HG03045 (cell line): ENCODE measurements around the gene RAPGEF2.

Experiments
- ATAC-seq: cut with Tn5 transposase; IDR thresholded peaks from one replicate; pipeline ENCODE4 v1.9.1; 2021; ENCODE audit warnings: mild to moderate bottlenecking, moderate library complexity; ENCODE audit not compliant: unreplicated experiment

RAPGEF2 gene

DNA sequence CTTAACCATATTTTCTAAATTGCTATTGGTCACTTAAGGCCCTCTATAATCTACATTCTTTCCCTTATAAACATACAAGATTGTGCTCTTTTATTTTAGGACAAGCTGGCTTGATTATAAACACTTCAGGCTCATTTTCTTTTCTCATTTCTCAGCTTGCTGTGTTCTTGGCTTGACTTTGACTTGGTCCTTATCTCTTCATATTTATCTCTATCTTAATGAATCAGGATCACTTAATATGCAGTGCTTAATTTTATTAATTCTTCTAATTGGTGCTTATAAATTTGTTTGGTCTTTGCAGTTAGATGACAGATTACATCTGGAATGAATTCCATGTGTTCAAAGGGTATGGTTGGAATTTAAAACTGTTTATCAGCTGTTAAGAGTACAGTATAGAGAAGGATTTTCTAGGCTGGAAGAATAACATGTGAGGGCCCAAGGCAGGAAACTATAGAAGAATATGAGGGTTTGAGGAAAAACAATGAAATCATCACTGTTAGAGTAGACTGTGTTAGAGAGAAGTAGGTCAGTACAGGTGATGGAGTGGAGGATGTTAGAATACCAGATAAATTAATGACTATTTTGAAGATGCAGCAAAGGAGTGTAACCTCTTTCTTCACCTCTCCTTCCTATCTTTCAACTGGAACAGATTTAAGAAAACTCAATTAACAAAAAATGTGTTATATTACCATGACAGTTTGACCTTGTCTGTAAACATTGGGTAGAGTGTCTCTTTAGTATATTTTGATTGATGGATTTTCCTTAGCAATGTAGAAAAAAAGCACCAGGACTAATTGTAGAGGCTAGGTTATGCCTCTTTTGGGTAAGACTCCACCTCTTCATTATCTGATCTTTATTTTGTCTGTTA lies 169.6 kb downstream of the RAPGEF2 start:
- no peak for ATAC-seq

DNA sequence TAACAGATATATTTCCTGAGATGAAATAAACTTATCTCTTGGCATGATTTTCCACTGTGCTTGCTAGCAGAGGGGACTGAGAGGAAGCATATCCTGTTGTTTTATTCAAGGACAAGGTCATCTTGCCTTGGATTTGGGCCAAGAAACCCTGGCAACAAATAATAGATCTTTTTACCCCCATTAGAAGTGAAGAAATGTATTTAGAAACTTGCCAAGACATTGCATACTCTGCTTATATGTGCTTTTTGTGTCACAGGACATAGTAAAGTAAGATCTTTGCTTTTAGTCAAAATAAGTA lies 170.2 kb downstream of the RAPGEF2 start:
- no peak for ATAC-seq

DNA sequence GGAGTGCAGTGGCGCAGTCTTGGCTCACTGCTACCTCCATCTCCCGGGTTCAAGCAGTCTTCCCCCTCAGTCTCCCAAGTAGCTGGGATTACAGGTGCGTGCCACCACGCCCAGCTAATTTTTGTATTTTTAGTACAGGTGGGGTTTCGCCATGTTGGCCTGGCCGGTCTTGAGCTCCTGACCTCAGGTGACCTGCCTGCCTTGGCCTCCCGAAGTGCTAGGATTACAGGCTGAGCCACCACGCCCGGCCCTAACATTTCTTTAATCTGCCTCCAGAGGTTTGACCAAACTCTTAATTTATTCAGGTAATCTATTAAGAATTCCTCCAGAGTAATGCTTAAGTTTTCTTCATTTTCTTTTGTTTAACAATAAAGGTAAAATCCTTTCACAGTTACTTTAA lies 171.0 kb downstream of the RAPGEF2 start:
- no peak for ATAC-seq

DNA sequence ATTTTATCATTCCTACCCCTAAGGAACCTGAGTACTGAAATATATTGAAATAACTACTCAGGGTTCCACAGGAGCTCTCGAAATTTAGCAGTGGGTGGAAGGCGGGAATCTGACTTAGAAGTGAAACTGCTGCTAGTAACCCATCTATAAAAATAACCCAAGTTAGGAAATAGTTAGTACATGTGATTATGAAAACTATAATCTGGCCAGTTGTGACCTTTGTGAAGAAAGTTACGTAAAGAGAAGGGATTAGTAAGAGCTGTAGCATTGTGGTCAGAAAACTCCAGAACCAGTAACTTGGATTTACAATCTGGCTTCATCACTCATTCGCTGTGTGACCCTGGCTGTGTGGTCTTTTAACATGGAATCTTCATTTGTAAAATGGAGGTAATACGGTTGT lies 175.5 kb downstream of the RAPGEF2 start:
- no peak for ATAC-seq

DNA sequence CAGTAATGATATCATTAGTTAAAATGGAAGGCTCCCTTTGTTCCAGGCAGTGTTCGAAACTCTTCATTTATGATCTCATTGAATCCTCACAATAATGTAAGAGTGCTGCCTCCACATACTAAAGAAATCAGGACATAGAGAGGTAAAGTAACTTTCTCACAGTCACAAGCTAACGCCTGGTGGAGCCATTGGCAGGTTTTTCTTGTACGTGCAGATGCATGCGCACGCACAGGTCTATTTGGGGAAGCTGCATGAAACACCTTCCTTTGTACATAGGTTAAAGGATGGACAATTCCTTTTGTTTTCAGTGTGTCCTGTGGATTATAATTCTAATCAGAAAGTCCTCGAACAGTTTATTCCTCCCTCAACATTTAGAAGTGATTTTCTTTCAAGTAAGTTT lies 176.2 kb downstream of the RAPGEF2 start:
- no peak for ATAC-seq

DNA sequence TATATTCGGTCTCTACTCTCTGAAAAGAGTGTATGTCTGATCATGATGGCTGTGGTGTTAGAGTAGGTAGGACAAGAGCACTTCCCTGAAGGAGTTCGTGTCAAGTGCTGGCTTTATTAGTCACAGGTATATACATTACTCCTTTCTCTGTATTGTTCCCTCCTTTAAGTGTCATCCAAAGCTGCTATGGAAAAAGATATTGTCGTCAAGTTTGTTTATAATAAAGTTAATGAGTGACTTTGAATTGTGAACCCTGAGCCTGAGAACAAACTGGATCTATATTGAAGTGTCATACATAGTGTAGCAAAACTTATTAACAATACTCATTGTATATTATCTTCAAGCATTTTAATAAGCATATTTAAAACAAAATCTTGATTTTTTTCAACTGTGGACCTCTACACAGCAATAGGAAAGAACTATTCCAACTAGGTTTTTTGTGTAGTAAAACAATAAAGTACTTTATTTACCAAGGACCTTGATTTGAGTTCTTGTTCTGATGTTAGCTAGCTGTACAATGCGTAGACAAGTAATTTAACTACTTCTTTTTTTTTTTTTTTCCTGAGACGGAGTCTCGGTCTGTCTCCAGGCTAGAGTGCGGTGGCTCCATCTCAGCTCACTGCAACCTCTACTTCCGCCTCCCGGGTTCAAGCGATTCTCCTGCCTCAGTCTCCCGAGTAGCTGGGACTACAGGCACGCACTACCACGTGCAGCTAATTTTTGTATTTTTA lies 177.7 kb downstream of the RAPGEF2 start:
- ATAC-seq = no peak

DNA sequence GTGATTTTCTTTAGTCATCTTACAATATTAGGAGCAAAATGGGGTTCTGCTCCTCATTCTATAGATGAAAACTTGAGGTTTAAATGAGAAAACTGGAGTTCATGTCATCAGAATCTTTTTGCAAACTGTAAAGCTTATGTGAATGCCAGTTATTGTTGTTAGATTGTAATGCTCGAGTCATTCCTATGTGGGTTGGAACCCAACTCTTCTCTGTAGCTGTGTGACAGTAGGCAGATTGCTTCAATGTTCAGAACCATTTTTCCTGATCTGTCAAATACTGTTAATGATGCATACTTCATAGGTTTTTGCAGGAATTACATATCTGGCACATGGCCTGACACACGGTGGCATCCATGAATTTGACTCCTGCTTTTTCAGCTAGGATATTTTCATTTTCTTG lies 178.9 kb downstream of the RAPGEF2 start:
- no peak for ATAC-seq

DNA sequence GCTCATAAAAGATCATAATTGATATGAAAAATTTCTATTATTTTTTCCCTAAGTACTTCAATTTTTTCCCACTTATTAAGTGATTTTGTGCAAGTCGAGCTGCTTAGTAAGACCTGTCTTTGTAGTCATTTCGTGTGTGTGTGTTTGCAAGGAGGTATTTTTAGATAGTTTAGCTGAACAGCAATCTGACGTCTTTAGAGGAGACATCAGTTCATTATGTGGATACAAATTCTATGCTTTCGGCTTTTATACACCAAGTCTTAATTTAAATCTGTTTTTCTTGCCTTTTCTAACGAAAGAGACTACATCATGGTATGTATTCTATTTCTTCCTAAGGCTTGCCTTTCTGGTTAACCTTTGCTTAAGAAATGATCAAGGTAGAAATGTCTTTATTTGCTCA lies 179.4 kb downstream of the RAPGEF2 start:
- ATAC-seq = no peak

DNA sequence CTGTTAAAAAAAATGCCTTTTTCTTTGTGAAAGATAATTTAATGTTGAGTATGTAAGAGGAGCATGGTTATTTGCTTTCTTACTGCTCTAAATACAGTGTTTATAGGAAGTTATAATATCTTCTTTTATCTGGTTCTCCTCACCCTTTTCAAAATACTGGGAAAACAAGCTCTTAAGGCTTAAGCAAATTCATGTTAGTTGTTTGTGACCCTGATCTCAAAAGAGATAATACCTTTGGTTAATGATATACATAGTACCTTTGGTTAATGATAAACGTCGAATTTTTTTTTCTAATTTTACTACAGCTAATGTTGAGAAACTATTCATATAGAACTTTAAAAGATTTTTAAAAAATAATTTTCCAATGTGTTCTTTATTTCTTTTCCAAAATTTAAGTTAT lies 180.1 kb downstream of the RAPGEF2 start:
- ATAC-seq = no peak

DNA sequence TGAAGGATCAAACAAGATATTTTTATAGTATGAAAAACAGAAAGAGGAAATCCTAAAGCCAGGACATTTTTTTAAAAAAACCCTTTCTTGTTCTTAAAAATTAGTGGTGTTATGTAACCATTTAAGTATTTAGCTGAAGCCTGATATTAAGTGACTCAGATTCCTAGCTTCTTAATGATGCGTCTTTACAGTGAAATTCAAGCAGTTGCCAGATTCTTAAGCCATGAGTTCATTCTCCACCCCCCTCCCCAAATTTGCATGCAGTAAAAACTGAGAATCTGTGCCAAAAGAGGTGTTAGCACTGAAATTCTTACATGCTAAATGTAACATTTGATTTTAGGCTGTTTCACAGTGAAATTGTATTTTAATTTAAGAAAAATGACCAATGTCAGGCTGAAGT lies 180.8 kb downstream of the RAPGEF2 start:
- ATAC-seq = no peak

DNA sequence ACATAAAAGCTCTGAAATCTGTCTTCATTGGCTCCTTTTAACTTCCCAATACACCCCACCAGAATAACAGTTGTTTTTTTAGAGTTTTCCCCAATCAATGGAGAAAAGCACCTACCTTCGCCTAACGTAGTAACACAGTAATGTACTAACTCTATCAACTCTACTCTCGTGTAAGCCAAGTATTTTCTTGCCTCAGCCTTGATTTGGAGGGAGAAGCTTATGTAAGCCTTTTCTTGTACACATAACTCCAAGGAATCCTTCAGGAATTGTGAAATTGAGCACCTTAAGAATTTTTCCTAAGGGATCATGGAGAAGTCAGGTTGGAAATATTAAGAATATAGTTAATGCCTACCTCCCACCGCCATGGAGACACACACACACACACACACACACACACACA lies 181.2 kb downstream of the RAPGEF2 start:
- ATAC-seq = no peak

DNA sequence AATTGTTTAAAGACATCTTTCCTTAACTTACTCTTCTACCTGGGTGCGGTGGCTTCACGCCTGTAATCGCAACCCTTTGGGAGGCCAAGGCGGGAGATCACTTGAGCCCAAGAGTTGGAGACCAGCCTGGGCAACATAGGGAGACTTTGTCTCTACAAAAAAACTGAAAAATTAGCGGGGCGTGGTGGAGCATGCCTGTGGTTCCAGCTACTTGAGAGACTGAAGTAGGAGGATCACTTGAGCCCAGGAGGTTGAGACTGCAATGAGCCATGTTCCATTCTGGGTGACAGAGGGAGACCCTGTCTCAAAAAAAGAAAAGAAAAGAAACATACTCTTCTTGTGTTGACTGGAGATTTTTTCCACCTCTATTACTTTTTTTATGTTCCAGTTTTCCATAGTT lies 181.9 kb downstream of the RAPGEF2 start:
- ATAC-seq = no peak

DNA sequence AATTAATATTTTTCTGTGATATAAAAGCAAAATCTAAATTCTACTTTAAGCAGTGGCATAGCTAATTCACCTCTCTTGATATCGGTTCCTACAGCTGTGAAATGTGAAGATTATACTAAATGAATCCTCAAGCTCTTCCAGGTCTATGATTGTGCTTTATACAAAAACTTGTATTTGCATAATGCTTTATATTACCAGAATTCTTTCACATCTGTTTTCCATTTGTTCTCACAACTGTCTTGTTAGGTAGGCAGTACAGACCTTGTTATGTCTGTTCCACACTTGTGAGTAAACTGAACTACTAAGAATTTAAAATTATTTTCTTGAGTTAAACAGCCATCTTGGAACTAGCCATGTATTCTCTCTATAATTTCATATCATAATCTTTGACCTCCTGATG lies 184.9 kb downstream of the RAPGEF2 start:
- no peak for ATAC-seq

DNA sequence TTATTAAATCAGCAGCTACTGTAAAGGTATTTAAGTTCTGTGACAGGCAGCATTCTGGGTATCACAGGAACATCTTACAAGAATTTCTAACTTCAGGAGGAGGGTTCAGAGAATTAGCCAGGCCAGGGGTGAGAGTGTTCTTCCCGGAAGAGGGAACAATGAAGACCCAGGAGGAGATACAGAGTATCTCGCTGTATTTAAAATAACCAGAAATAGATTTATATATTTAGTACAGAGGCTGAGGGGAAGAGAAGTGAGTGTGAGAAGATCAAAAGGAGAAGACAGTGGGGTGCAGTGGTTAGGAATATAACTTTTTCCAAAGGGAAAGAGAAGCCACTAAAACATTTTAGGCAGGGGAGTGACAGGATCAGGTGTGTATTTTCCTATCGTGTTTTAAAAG lies 186.8 kb downstream of the RAPGEF2 start:
- no peak for ATAC-seq

DNA sequence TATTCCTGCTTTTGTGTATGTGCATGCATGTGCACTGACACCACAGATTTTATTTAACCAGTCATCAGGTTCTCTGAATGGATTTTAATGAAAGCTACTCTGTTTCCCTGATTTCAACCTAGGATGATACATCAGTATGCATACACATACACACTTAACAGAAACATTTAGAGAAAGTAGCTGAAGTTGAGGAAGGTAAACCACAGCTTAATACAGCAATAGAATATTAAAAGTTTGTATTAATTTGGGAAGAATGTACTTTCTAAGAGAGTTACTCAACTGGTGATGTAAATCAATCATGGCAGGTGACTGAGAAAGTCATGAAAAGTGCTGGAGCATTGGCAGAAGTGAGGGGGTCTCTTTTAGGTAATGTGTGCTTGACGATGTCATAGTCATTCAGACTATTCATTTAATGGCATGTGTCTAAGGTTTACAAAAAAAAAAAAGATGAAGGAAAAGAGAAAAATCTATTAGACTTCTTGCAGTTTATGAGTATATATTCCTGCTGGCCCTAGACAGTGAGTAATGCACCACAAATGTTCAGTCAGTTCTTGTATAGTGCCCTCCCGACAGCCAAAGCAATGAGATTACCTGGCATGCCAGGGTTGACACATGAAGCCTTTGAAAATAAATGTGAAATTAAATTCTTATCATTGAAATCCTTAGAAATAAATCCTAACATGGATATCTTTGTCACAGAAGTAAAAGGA lies 187.6 kb downstream of the RAPGEF2 start:
- no peak for ATAC-seq

DNA sequence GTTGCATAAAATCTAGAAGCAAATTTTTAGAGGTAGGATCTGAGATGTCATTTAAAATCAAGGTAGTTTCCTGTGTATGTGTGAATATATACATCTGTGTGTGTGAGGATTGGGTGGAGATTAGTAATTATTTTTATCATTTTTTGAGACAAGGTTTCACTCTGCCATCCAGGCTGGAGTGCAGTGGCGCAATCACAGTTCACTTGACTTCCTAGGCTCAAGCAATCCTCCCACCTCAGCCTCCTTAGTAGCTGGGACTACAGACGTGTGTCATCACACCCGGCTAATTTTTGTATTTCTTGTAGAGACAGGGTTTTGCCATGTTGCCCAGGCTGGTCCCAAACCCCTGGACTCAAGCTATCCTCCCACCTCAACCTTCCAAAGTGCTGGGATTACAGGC lies 188.3 kb downstream of the RAPGEF2 start:
- ATAC-seq = no peak

DNA sequence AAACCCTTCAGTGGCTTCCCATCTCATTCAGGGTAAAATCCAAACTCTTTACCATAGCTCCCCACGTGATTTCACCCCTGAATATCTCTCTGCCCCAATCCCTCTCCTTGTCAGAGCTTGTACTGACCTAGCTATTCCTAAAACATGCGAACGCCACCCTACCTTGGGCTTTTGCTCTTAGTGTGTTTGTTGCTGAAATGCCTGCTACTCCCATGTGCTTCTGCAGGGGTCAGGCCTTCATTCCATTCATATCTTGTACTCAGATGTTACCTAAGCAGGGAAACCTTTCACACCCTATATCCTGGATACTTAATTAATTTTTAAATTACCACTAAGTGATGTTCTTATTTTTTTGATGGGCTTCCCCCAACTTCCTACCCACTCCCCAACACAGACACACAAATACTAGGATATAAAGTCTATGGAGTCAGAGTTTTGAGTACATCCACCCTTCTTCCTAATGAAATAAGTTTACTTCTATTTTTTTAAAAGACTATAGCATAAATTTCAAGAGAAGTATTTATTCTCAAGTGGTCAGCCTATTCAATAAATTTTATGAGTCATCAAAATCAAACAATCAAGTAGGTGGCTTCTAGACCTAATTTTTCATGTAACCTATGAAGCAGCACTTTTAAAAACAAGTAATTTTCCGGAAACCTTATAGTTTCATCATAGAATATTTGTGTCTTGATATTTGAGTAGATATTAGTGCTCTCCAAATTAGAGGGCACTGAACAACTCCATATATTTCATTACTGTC lies 189.4 kb downstream of the RAPGEF2 start:
- ATAC-seq = no peak

DNA sequence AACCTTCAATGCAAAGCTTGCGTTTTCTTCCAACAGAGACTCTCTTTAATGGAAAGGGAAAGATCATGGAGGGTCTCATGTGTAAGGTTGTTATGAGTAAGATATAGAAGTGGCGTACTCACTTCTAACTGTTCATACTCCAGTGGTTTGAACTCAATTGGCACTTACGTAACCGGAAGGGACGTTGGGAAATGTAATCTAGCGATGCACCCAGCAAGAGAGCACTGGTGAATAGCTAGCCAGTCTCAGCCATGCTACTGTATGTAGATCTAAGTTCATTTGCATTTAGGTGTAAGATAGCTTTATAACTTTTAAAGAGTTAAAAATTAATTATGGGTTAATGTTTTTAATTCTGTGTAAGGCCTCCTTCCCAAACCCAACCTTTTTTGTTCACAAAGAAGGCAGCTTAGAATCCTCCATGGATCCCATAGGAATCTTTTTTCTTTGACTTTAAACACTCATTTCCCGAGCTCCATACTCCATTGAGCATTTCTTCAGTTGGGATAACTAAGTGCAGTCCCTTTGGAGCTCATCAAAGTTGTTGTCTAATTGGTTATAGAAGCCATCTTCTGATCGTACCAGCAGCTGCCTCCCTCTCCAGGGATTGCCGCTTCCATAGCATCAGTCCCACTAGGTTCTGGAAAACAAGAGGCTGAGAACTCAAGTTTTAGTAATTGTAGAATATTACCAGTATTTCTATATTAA lies 191.1 kb downstream of the RAPGEF2 start:
- ATAC-seq = no peak

DNA sequence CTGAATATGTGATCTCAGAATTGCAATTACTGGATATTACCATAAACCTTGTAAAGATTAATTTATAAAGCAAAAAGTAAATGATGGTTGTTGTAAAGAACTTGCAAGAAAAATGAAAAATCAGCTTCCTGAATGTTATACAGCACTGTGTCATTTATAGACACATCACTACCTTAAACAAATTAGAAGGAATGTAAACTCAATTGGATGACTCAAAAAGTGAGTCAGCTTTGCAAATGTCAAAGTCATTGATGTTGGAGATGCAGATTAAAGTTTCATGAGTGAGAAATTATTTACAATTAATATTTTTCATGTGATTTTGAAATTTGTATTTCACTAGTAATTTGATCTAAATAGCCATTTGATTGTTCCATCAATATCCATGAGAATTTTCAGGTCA lies 193.2 kb downstream of the RAPGEF2 start:
- ATAC-seq = no peak

DNA sequence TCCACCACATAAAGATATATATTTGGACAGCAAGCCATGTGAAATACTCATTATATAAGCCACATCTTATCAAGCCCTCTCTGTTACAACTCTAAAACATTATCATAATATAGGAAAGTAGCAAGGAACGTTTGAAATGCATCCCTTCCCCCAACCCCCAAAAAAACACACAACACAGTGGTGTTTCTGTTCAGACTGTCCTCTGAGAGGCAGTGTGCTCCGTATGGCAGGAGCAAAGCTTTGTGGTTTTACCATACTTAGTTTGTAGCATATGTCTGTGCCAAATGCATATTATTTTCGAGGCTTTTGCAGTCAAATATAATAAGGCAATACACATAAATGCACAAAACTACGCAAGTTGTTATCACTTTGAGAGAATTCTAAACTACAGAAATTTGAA lies 194.2 kb downstream of the RAPGEF2 start:
- no peak for ATAC-seq

DNA sequence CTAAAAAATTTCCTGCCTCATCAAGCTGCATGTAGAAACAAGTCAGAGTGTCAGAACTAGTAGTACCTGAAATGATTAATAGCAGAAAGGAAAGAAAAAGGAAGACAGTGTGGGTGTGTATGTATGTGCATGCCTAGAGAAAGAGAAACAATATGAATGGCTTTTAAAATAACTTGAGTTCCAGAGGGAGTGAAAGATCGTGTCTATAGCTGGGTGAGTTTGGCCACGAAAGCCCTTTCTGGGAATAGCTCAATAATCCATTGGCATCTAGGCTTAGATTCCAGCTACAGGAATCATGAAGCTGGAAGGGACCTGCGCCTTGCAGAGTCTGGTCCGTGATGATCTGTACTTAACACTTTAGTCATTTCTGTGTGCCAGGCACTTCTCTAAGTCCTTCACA lies 195.6 kb downstream of the RAPGEF2 start:
- peak; percentile 64 for ATAC-seq
